ENCODE results near the gene ACACA. TPM values are rescaled to one million over a fixed set of nuclear protein-coding genes. Genes with fewer than 3 reads are reported as not detected.

The ACACA gene
- total RNA-seq, 1 donor, result 72.7 TPM

DNA sequence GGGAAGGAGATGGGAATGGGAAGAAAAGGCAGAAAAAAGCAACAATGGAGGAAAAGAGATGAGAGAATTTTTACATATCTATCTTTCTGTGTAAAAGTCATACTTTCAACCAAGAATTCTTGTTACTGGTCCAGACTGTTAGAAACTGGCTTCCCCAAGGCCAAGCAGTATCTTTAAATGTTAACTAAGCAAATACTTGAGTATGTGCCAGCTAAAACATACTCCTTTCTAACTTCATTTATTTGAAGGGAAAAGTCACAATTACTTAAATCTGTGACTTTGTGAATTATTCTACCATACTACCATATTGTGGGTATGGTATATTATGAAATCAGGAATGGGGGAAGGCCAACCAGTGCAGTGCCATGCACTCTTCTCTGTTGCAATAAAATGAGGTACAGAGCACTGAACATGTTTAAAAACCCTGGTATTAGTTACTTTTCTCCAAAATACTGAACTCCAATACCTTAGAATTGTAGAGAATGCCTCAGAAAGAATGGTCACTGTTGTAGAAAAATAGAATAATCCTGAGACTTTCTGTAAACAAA is 123.1 kb downstream of the ACACA start:
- peak; percentile 72 for DNase-seq (ENCODE audit: low read depth)
- H3K4me3 ChIP-seq (ENCODE audit: low read depth, low read length), result no peak overlapping the region
- no peak for TF ChIP-seq CTCF (IDR thresholded peaks at IDR 0.05; ENCODE audit: insufficient read depth, low read length)

DNA sequence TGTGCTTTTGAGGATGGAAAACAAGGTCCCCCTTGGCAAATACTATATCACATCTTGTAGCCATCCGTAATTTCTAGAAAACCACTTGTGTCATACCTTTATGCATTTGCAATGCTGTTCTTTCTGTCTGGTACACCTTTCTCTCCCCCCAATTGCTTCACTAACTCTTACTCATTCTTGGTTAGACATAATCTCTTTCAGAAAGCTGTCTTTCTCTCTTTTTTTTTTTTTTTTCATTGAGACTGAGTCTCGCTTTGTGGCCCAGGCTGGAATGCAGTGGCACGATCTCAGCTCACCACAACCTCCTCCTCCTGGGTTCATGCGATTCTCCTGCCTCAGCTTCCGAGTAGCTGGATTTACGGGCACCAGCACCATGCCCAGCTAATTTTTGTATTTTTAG is 125.8 kb downstream of the ACACA start:
- DNase-seq (ENCODE audit: low read depth), result no peak
- no peak for TF ChIP-seq CTCF (IDR thresholded peaks at IDR 0.05; ENCODE audit: insufficient read depth, low read length)
- H3K4me3 ChIP-seq (ENCODE audit: low read depth, low read length), result no peak overlapping the region

DNA sequence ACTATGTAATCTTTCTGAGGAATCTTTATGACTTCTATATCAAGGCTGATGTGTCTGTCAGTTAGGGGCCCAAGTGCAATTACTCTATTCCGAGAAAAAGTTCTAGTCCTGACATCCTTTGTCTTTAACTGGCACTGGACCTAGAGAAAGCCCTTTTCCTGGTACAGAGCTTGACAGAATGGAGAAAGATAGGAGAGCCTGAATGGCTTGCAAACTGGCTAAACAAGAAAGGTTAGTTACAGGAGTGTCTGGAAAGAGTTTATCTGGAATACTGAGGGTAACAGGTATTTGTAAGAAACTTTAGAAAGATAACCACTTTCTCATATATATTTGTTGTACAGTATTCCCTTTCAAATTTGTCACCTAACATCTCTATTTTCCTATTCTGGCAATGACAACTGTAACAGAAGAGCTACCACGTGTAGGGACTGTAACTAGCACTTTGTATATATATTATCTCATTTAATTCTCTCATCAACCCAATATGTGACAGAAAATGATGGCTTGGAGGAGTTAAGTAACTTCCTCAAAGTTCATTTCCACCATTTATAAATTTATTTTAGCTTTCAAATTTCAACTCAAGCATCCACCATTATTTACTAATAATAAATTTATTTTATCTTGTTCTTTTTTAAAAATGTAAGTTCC is 128.3 kb downstream of the ACACA start:
- no peak for TF ChIP-seq CTCF (IDR thresholded peaks at IDR 0.05; ENCODE audit: insufficient read depth, low read length)
- no peak for DNase-seq (ENCODE audit: low read depth)
- no peak overlapping the region for H3K4me3 ChIP-seq (ENCODE audit: low read depth, low read length)

GRCh38 chr17:37276475-37276874 is 130.2 kb downstream of the ACACA start:
- peak; percentile 13 for DNase-seq (ENCODE audit: low read depth)
- no peak for TF ChIP-seq CTCF (IDR thresholded peaks at IDR 0.05; ENCODE audit: insufficient read depth, low read length)
- no peak overlapping the region for H3K4me3 ChIP-seq (ENCODE audit: low read depth, low read length)

- no peak for TF ChIP-seq CTCF (IDR thresholded peaks at IDR 0.05; ENCODE audit: insufficient read depth, low read length)
- H3K4me3 ChIP-seq (ENCODE audit: low read depth, low read length), result no peak overlapping the region
- DNase-seq (ENCODE audit: low read depth), result no peak
Observed at GRCh38 chr17:37274461-37274860, 132.2 kb downstream of the ACACA start.

DNA sequence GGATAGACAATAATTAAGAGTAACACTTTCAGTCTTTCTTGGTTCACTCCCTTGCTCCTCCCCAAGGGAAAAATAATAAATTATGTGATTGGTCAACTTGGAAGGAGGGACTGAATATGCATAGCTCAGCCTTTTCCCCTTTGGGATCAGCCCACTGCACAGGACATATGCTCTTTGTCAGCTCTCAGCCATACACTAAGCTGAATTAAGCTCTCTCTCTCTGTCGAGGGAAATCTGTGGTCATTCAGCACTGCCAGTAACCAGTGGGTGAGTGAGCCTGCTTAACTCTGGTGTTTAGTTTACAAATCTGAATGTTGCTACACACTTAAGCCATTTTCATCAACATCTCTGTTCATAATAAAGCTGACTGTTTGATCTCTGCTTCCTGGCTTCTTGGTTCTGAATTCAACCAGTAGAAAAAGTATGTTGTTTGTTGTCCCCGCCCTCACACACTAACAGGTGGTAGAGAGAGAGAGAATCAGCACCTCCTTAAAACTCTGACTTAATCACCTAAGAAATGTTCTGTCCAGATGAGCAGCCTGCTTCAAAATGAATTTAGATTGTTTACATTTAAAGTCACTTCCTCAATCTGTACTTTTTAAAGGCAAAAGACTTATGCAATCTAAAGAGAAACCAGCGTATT is 133.1 kb downstream of the ACACA start:
- DNase-seq (ENCODE audit: low read depth), result peak; percentile 46
- no peak for TF ChIP-seq CTCF (IDR thresholded peaks at IDR 0.05; ENCODE audit: insufficient read depth, low read length)
- H3K4me3 ChIP-seq (ENCODE audit: low read depth, low read length), result no peak overlapping the region

All from fibroblast of the aortic adventitia (primary cell).